H9 (cell line): Measurements from ENCODE around the gene INSYN1. TPM values are rescaled to one million over a fixed set of nuclear protein-coding genes. Genes with fewer than 3 reads are reported as not detected.

Experiments
- DNase-seq: peaks from one replicate; pipeline ENCODE4 v3.0.0-alpha.2; 2017
- H2AFZ ChIP-seq: one replicate; pipeline ENCODE4 v1.6.1; 2013; ENCODE audit warnings: mild to moderate bottlenecking, low read length, control low read depth, moderate library complexity
- H2AK5ac ChIP-seq: 2 replicates; pipeline ENCODE4 v1.6.1; 2013; ENCODE audit warnings: low read length, control low read depth, mixed read lengths; ENCODE audit not compliant: insufficient read length
- H2BK120ac ChIP-seq: one replicate; pipeline ENCODE4 v1.6.1; 2013; ENCODE audit warnings: low read depth, mild to moderate bottlenecking, low read length, control low read depth, inconsistent platforms; ENCODE audit not compliant: poor library complexity, severe bottlenecking
- H2BK12ac ChIP-seq: 2 replicates; pipeline ENCODE4 v1.6.1; 2013; ENCODE audit warnings: low read length, control low read depth, mixed read lengths, low read depth; ENCODE audit not compliant: insufficient read length
- H2BK15ac ChIP-seq: 2 replicates; pipeline ENCODE4 v1.6.1; 2013; ENCODE audit warnings: low read depth, low read length, control low read depth
- H2BK20ac ChIP-seq: one replicate; pipeline ENCODE4 v1.6.1; 2013; ENCODE audit warnings: low read depth, mild to moderate bottlenecking, low read length, control low read depth, inconsistent platforms; ENCODE audit not compliant: poor library complexity, severe bottlenecking
- H2BK5ac ChIP-seq: 2 replicates; pipeline ENCODE4 v1.6.1; 2013; ENCODE audit warnings: low read length, control low read depth, mixed read lengths; ENCODE audit not compliant: insufficient read length
- H3K14ac ChIP-seq: 2 replicates; pipeline ENCODE4 v1.6.1; 2013; ENCODE audit warnings: low read length, control low read depth; ENCODE audit not compliant: insufficient read depth
- H3K18ac ChIP-seq: 2 replicates; pipeline ENCODE4 v1.6.1; 2013; ENCODE audit warnings: low read depth, mild to moderate bottlenecking, mixed read lengths, low read length, control low read depth; ENCODE audit not compliant: insufficient read length
- H3K23ac ChIP-seq: 2 replicates; pipeline ENCODE4 v1.6.1; 2013; ENCODE audit warnings: low read length, control low read depth, mixed read lengths, low read depth; ENCODE audit not compliant: insufficient read length
- H3K23me2 ChIP-seq: 2 replicates; pipeline ENCODE4 v1.6.1; 2013; ENCODE audit warnings: low read depth, mild to moderate bottlenecking, mixed read lengths, low read length, control low read depth; ENCODE audit not compliant: insufficient read length, poor library complexity, severe bottlenecking
- H3K27ac ChIP-seq: 2 replicates; pipeline ENCODE4 v1.5.1; 2013; ENCODE audit warnings: low read length, control low read depth, mixed read lengths, low read depth; ENCODE audit not compliant: insufficient read length
- H3K27me3 ChIP-seq: 2 replicates; pipeline ENCODE4 v1.6.1; 2013; ENCODE audit warnings: low read length, control low read depth, inconsistent platforms; ENCODE audit not compliant: insufficient read depth
- H3K4ac ChIP-seq: 2 replicates; pipeline ENCODE4 v1.6.1; 2013; ENCODE audit warnings: low read depth, mild to moderate bottlenecking, control low read depth, inconsistent platforms, low read length, moderate library complexity
- H3K4me1 ChIP-seq: 2 replicates; pipeline ENCODE4 v1.6.1; 2013; ENCODE audit warnings: low read length, control low read depth, inconsistent platforms; ENCODE audit not compliant: insufficient read depth
- H3K4me2 ChIP-seq: 2 replicates; pipeline ENCODE4 v1.6.1; 2013; ENCODE audit warnings: low read length, control low read depth, mixed read lengths; ENCODE audit not compliant: insufficient read length, insufficient read depth
- H3K56ac ChIP-seq: 2 replicates; pipeline ENCODE4 v1.6.1; 2013; ENCODE audit warnings: low read depth, mild to moderate bottlenecking, mixed read lengths, low read length, control low read depth; ENCODE audit not compliant: insufficient read length
- H3K79me1 ChIP-seq: 2 replicates; pipeline ENCODE4 v1.6.1; 2013; ENCODE audit warnings: low read depth, mild to moderate bottlenecking, moderate library complexity, low read length, control low read depth, inconsistent platforms; ENCODE audit not compliant: insufficient read depth, poor library complexity, severe bottlenecking
- H3K79me2 ChIP-seq: 2 replicates; pipeline ENCODE4 v1.6.1; 2013; ENCODE audit warnings: low read length, control low read depth, inconsistent platforms; ENCODE audit not compliant: insufficient read depth
- H3K9ac ChIP-seq: 2 replicates; pipeline ENCODE4 v1.6.1; 2013; ENCODE audit warnings: low read length, control low read depth, mixed read lengths; ENCODE audit not compliant: insufficient read length; ENCODE audit errors: extremely low read depth
- H3K9me3 ChIP-seq: one replicate; pipeline ENCODE4 v1.6.1; 2013; ENCODE audit warnings: low read depth, low read length, inconsistent platforms; ENCODE audit not compliant: control insufficient read depth
- H3T11ph ChIP-seq: one replicate; pipeline ENCODE4 v1.6.1; 2013; ENCODE audit warnings: mild to moderate bottlenecking, low read length, control low read depth, inconsistent platforms
- H4K20me1 ChIP-seq: one replicate; pipeline ENCODE4 v1.6.1; 2013; ENCODE audit not compliant: control insufficient read depth, insufficient read length, insufficient read depth
- H4K5ac ChIP-seq: 2 replicates; pipeline ENCODE4 v1.6.1; 2013; ENCODE audit warnings: low read depth, mild to moderate bottlenecking, mixed read lengths, low read length, control low read depth; ENCODE audit not compliant: insufficient read length
- H4K8ac ChIP-seq: replicated peaks from 2 replicates; pipeline ENCODE4 v1.6.1; 2013; ENCODE audit warnings: low read length, control low read depth, mixed read lengths, low read depth; ENCODE audit not compliant: insufficient read length
- H4K91ac ChIP-seq: 2 replicates; pipeline ENCODE4 v1.6.1; 2013; ENCODE audit warnings: low read depth, mild to moderate bottlenecking, moderate library complexity, mixed read lengths, low read length, control low read depth; ENCODE audit not compliant: insufficient read length
- H3K27ac Mint-ChIP-seq, 3 experiments: 2 replicates in 2 of 3; 3 replicates in 1 of 3; pipeline ENCODE4 v1.8.0; 2020 to 2021; ENCODE audit warnings: mixed read lengths in 3 of 3, mild to moderate bottlenecking in 1 of 3, moderate library complexity in 1 of 3
- H3K27me3 Mint-ChIP-seq: 2 replicates; pipeline ENCODE4 v1.8.0; 2021; ENCODE audit warnings: low read depth, mild to moderate bottlenecking, moderate library complexity, mixed read lengths
- H3K36me3 Mint-ChIP-seq, 3 experiments: 2 replicates in 2 of 3; 3 replicates in 1 of 3; pipeline ENCODE4 v1.8.0; 2020 to 2021; ENCODE audit warnings: low read depth in 3 of 3, mixed read lengths in 3 of 3; ENCODE audit not compliant: insufficient read depth in 1 of 3
- H3K4me1 Mint-ChIP-seq, 2 experiments: 2 replicates each; pipeline ENCODE4 v1.8.0; 2020; ENCODE audit warnings: mixed read lengths in 2 of 2
- H3K4me3 Mint-ChIP-seq, 2 experiments: 2 replicates in 1 of 2; 3 replicates in 1 of 2; pipeline ENCODE4 v1.8.0; 2020 to 2021; ENCODE audit warnings: mild to moderate bottlenecking in 2 of 2, mixed read lengths in 2 of 2, moderate library complexity in 1 of 2
- H3K9me3 Mint-ChIP-seq, 2 experiments: 2 replicates in 1 of 2; 3 replicates in 1 of 2; pipeline ENCODE4 v1.8.0; 2020; ENCODE audit warnings: mild to moderate bottlenecking in 2 of 2, mixed read lengths in 2 of 2, moderate library complexity in 1 of 2
- CTCF ChIP-seq: fragments of 200-600 bp; sonication (generic); conservative IDR thresholded peaks from 3 replicates; pipeline ENCODE4 v1.8.0; 2021; ENCODE audit warnings: antibody characterized with exemption, mild to moderate bottlenecking
- WGBS: extraction: QIAGEN DNeasy Blood & Tissue Kit; methylation state at CpG from one replicate; pipeline ENCODE4 v1.1.7; 2013; ENCODE audit warnings: missing lambda C conversion rate, low lambda C conversion rate, mixed read lengths; ENCODE audit not compliant: insufficient read length; ENCODE audit errors: extremely low coverage; 5-methylcytosine and 5-hydroxymethylcytosine counted together
- total RNA-seq: library from RNA; stranded (reverse); gene quantifications from 2 replicates; pipeline ENCODE4 v1.2.1, GENCODE V29; 2021

The INSYN1 gene
- total RNA-seq, 1 experiment from 2014 or later = 1.9 TPM

DNA sequence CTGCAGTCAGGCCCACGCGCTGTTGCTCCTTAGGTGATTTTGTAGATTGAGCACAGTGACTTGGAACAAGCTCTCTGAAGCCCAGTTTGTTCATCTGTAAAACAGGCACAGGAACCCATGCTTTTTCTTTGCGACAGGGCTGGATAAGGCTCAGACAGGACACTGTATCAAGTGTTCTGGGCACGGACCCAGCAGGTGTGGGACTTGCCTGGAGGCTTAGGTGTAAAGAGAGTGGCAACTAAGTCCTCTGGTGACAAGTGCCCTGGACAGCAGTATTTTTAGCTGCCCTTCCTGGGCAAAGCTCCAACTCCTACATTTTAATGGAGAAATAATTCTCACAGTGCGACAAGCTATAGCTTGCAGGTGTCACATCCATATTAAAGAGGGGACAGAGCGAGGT, 36.7 kb downstream of the INSYN1 start:
- H2BK12ac ChIP-seq = no peak overlapping the region
- Mint-ChIP-seq H3K9me3 (no peaks in the 10 kb centered on the region), H3K27ac (no peak overlapping the region), H3K27me3 (no peaks in the 10 kb centered on the region; the same call in 1 of the 2 replicates), H3K4me3 (no peak overlapping the region), H3K4me1 (peaks cover 3 to 5% of the 10 kb centered on the region in 2 experiments; a peak in 2 of 4 replicates), H3K36me3 (peaks cover 12 to 25% (median 19%) of the 10 kb centered on the region in 3 experiments; a peak in 6 of 7 replicates)
- H4K8ac ChIP-seq = no peak overlapping the region
- no peak overlapping the region for H3K23ac ChIP-seq
- no peak overlapping the region for H4K91ac ChIP-seq
- H2BK5ac ChIP-seq = no peak overlapping the region
- no peaks in the 10 kb centered on the region; the same call in 1 of the 2 replicates for H3K27me3 ChIP-seq
- no peak overlapping the region for H3K27ac ChIP-seq
- no peak for TF ChIP-seq CTCF
- no peak overlapping the region for H3K9ac ChIP-seq
- H4K5ac ChIP-seq = no peak overlapping the region
- H2BK120ac ChIP-seq = no peak overlapping the region
- H3K56ac ChIP-seq = no peak overlapping the region
- no peak overlapping the region for H3K4me2 ChIP-seq
- no peaks in the 10 kb centered on the region for H3K23me2 ChIP-seq
- H4K20me1 ChIP-seq = no peaks in the 10 kb centered on the region
- H3K79me2 ChIP-seq = no peaks in the 10 kb centered on the region
- no peak overlapping the region for H2BK20ac ChIP-seq
- H2AFZ ChIP-seq = no peak overlapping the region
- no peaks in the 10 kb centered on the region for H3K79me1 ChIP-seq
- no peak for DNase-seq
- no CpG with 5 or more reads among the region's 6 CpGs for WGBS
- no peak overlapping the region for H3K18ac ChIP-seq
- no peak overlapping the region for H3K4ac ChIP-seq
- H3K9me3 ChIP-seq = no peaks in the 10 kb centered on the region
- no peak overlapping the region for H2BK15ac ChIP-seq
- H3T11ph ChIP-seq = no peak overlapping the region
- H3K14ac ChIP-seq = no peak overlapping the region
- H3K4me1 ChIP-seq = no peaks in the 10 kb centered on the region
- H2AK5ac ChIP-seq = no peak overlapping the region
